Natural killer cell (primary cell): ENCODE data around the gene ST3GAL3. TPM values are rescaled to one million over a fixed set of nuclear protein-coding genes. Genes with fewer than 3 reads are reported as not detected.

Experiments
- ATAC-seq, 3 donors: fragments of 150-1000 bp in 2 of 3; fragments of 200-7000 bp in 1 of 3; cut with Tn5 transposase; 1 replicate in 1 of 3; 2 replicates in 2 of 3; pipeline ENCODE4 v1.10.0; 2021; ENCODE audit warnings: mild to moderate bottlenecking in 2 of 3, moderate library complexity in 2 of 3
- DNase-seq, 2 donors: peaks; one replicate each; pipeline versions ENCODE4 v3.0.0 to v3.0.0-alpha.2; 2013 to 2021; ENCODE audit warnings: mixed read lengths in 1 of 2
- H3K27ac ChIP-seq: one replicate; pipeline ENCODE4 v1.5.1; 2013; ENCODE audit warnings: mild to moderate bottlenecking, low read length
- H3K27me3 ChIP-seq: one replicate; pipeline ENCODE4 v1.6.1; 2013; ENCODE audit warnings: low read length; ENCODE audit not compliant: control insufficient read depth, insufficient read depth
- H3K36me3 ChIP-seq: one replicate; pipeline ENCODE4 v1.6.1; 2013; ENCODE audit warnings: low read length; ENCODE audit not compliant: control insufficient read depth, insufficient read depth
- H3K4me1 ChIP-seq: one replicate; pipeline ENCODE4 v1.6.1; 2013; ENCODE audit warnings: low read length; ENCODE audit not compliant: control insufficient read depth, insufficient read depth
- H3K4me3 ChIP-seq: one replicate; pipeline ENCODE4 v1.5.1; 2013; ENCODE audit warnings: low read length
- H3K9me3 ChIP-seq: one replicate; pipeline ENCODE4 v1.6.1; 2013; ENCODE audit warnings: low read length; ENCODE audit not compliant: control insufficient read depth, insufficient read depth
- H3K27ac Mint-ChIP-seq, 2 donors: one replicate each; pipeline ENCODE4 v1.8.0; 2022; ENCODE audit warnings: mild to moderate bottlenecking in 2 of 2, mixed read lengths in 2 of 2, moderate library complexity in 1 of 2
- H3K27me3 Mint-ChIP-seq, 2 donors: one replicate each; pipeline ENCODE4 v1.8.0; 2022; ENCODE audit warnings: low read depth in 2 of 2, mixed read lengths in 2 of 2
- H3K36me3 Mint-ChIP-seq: one replicate; pipeline ENCODE4 v1.8.0; 2022; ENCODE audit warnings: mixed read lengths
- H3K4me1 Mint-ChIP-seq, 2 donors: one replicate each; pipeline ENCODE4 v1.8.0; 2022; ENCODE audit warnings: mixed read lengths in 2 of 2
- H3K4me3 Mint-ChIP-seq: one replicate; pipeline ENCODE4 v1.8.0; 2022; ENCODE audit warnings: mild to moderate bottlenecking, moderate library complexity, mixed read lengths
- H3K9me3 Mint-ChIP-seq, 2 donors: one replicate each; pipeline ENCODE4 v1.8.0; 2022; ENCODE audit warnings: mixed read lengths in 2 of 2
- WGBS: methylation state at CpG from one replicate; pipeline ENCODE4 v1.1.7; 2013; ENCODE audit warnings: missing lambda C conversion rate; ENCODE audit not compliant: insufficient coverage; 5-methylcytosine and 5-hydroxymethylcytosine counted together
- intact Hi-C: fragments of 100-400 bp; cut with micrococcal nuclease; formaldehyde crosslinking; loops from one replicate; pipeline ENCODE4 v1.14.2; 2022
- total RNA-seq, 4 donors: library from RNA; stranded (reverse); fragments of 120-200 nt in 1 of 4; gene quantifications; one replicate each; pipeline versions ENCODE4 v1.2.3 to v1.2.4, GENCODE V29; 2013 to 2022
- TF ChIP-seq, protein P1 (sequence below): fragments of 200-600 bp; IDR thresholded peaks from one replicate; pipeline ENCODE4 v1.8.0; 2022; ENCODE audit warnings: antibody characterized with exemption

Gene ST3GAL3
- total RNA-seq, 3 donors from 2014 or later (not counting 1 experiment from before 2014, with no cell fraction given), result 22.2 to 27.3 (median 22.3) TPM

DNA sequence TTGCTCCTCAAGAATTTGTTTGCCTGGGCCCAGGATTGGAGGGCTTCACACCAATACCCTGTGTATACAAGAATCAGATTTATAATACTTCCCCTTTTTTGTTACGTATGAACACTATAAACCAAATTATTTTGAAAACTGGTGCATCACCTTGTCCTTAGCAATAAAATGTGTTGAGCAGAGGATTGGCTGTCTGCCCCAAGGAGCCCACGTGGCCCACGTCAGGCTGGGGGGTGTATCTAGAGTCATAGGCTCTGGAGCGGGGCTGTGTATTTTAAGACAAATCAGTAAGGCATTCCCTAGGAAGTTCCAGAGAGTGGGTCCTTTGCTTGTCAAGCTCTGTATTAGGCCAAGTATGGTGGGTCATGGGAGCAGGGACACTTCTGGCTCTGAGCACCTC lies 2.0 kb upstream of the ST3GAL3 start:
- intact Hi-C loops, result no loop called here
- Histone ChIP-seq H3K27me3 (no peaks in the 10 kb centered on the region), H3K4me1 (peaks cover 17% of the 10 kb centered on the region), H3K36me3 (peaks cover 38% of the 10 kb centered on the region), H3K9me3 (no peaks in the 10 kb centered on the region), H3K27ac (no peak overlapping the region), H3K4me3 (no peak overlapping the region)
- H3K4me3 Mint-ChIP-seq, result peak overlapping the region; percentile 17
- TF ChIP-seq, protein P1, sequence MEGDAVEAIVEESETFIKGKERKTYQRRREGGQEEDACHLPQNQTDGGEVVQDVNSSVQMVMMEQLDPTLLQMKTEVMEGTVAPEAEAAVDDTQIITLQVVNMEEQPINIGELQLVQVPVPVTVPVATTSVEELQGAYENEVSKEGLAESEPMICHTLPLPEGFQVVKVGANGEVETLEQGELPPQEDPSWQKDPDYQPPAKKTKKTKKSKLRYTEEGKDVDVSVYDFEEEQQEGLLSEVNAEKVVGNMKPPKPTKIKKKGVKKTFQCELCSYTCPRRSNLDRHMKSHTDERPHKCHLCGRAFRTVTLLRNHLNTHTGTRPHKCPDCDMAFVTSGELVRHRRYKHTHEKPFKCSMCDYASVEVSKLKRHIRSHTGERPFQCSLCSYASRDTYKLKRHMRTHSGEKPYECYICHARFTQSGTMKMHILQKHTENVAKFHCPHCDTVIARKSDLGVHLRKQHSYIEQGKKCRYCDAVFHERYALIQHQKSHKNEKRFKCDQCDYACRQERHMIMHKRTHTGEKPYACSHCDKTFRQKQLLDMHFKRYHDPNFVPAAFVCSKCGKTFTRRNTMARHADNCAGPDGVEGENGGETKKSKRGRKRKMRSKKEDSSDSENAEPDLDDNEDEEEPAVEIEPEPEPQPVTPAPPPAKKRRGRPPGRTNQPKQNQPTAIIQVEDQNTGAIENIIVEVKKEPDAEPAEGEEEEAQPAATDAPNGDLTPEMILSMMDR, result no peak
- H3K27me3 Mint-ChIP-seq, result no peaks in the 10 kb centered on the region
- no peak for DNase-seq
- 76% methylated on average over 4 of the region's 4 CpGs for WGBS
- H3K4me1 Mint-ChIP-seq, result peaks cover 18 to 24% of the 10 kb centered on the region in 2 donors
- ATAC-seq, result no peak
- peak overlapping the region in 1 of 2 donors; percentile 35 for H3K27ac Mint-ChIP-seq
- H3K36me3 Mint-ChIP-seq, result peaks cover 11% of the 10 kb centered on the region
- H3K9me3 Mint-ChIP-seq, result no peaks in the 10 kb centered on the region

GRCh38 chr1:43705982-43706597 lies 1.2 kb upstream of the ST3GAL3 start:
- H3K4me1 Mint-ChIP-seq, result peaks cover 18 to 24% of the 10 kb centered on the region in 2 donors
- H3K9me3 Mint-ChIP-seq, result no peaks in the 10 kb centered on the region
- no peak for ATAC-seq
- peak overlapping the region in 1 of 2 donors; percentile 35 for H3K27ac Mint-ChIP-seq
- Histone ChIP-seq H3K4me3 (no peak overlapping the region), H3K9me3 (no peaks in the 10 kb centered on the region), H3K36me3 (peaks cover 34% of the 10 kb centered on the region), H3K27ac (no peak overlapping the region), H3K27me3 (no peaks in the 10 kb centered on the region), H3K4me1 (peaks cover 17% of the 10 kb centered on the region)
- H3K36me3 Mint-ChIP-seq, result peaks cover 11% of the 10 kb centered on the region
- TF ChIP-seq, protein P1, result no peak
- H3K4me3 Mint-ChIP-seq, result peak overlapping the region; percentile 65
- DNase-seq, result peak in 1 of 2 donors; percentile 7
- 80% methylated on average over 5 of the region's 5 CpGs for WGBS
- intact Hi-C loops, result loop anchor here (2.0 kb wide), 1 partner anchor 55 kb away; the partner anchor contains the start of gene KDM4A
- H3K27me3 Mint-ChIP-seq, result no peaks in the 10 kb centered on the region

DNA sequence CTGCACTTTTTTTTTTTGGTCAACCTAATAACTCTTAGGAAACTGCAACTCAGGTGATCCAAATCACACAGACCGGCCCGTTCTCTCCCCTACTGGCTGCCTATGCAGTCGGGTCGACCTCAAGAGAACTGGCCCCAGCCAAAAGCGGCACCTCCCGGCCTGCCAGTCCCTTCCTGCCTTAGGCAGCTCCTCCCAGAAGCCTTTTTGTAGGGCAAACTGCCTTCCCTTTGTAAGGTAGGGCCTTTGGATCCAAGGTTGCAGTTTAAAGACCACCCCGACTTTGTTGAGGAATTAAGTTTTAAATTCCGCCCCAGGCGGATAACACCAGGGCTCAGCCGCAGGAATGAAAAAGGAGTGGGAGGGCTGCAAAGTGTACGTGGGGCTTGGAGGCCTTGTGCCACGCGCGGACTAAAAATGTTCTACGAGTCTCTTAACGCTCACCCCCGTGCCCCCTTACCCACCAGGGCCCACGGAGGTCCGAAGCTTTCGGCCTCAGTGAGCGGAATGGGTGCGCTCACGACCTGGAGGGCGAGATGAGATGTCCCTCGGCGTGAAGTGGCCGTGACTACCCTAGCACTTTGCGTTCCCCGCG lies 642 bp upstream of the ST3GAL3 start:
- H3K4me3 ChIP-seq, result peak overlapping the region; percentile 90
- ATAC-seq (no peak), DNase-seq (peak in 1 of 2 donors; percentile 16)
- Mint-ChIP-seq H3K9me3 (no peaks in the 10 kb centered on the region), H3K27me3 (no peaks in the 10 kb centered on the region), H3K27ac (peak overlapping the region; percentile 38 to 78), H3K4me1 (peaks cover 18 to 24% of the 10 kb centered on the region in 2 donors), H3K36me3 (peaks cover 11% of the 10 kb centered on the region), H3K4me3 (peak overlapping the region; percentile 85)
- peaks cover 17% of the 10 kb centered on the region for H3K4me1 ChIP-seq
- TF ChIP-seq, protein P1, result no peak
- peaks cover 30% of the 10 kb centered on the region for H3K36me3 ChIP-seq
- intact Hi-C loops, result loop anchor here (2.0 kb wide), 1 partner anchor 56 kb away; the partner anchor contains the start of gene KDM4A
- peak overlapping the region; percentile 34 for H3K27ac ChIP-seq
- 7% methylated on average over 30 of the region's 30 CpGs for WGBS
- no peaks in the 10 kb centered on the region for H3K27me3 ChIP-seq
- no peaks in the 10 kb centered on the region for H3K9me3 ChIP-seq
